ENCODE data around the gene TBRG4.

DNA sequence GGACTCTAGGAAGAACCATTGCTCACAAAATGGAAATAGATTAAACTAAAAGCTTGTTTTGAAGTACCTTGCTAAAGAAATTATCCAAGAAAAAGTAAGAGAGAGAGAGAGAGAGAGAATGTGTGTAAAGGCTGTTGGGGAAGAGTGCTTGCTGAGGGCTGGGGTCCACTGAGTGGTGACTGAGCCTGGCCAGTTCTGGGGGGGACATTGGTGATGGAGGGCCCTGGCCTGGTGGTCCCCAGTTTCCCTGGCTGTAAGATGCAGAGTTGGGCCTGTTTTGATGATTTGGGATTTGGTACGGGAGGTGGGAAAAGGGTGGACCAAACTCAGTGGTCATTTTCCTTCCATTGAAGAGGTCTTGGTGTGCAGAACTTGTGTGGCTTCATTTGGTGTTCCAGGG lies 47.0 kb upstream of the TBRG4 start:
- no peak for TF ChIP-seq POLR2A (IDR thresholded peaks at IDR 0.05)
- TF ChIP-seq, protein P1, sequence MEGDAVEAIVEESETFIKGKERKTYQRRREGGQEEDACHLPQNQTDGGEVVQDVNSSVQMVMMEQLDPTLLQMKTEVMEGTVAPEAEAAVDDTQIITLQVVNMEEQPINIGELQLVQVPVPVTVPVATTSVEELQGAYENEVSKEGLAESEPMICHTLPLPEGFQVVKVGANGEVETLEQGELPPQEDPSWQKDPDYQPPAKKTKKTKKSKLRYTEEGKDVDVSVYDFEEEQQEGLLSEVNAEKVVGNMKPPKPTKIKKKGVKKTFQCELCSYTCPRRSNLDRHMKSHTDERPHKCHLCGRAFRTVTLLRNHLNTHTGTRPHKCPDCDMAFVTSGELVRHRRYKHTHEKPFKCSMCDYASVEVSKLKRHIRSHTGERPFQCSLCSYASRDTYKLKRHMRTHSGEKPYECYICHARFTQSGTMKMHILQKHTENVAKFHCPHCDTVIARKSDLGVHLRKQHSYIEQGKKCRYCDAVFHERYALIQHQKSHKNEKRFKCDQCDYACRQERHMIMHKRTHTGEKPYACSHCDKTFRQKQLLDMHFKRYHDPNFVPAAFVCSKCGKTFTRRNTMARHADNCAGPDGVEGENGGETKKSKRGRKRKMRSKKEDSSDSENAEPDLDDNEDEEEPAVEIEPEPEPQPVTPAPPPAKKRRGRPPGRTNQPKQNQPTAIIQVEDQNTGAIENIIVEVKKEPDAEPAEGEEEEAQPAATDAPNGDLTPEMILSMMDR (IDR thresholded peaks at IDR 0.05): no peak

Measured in ovary (tissue), 3 donors.